K562 treated with DMSO at 1 percent for 12 hours (cell line): Measurements from ENCODE around the gene TOP2A. TPM values are rescaled to one million over a fixed set of nuclear protein-coding genes. Genes with fewer than 3 reads are reported as not detected.

Experiments
- total RNA-seq: library from RNA; unstranded; fragments of 300-600 nt; gene quantifications from 2 replicates; pipeline ENCODE4 v1.2.3, GENCODE V29; 2022; ENCODE audit not compliant: insufficient read depth

The TOP2A gene
- total RNA-seq = 148 and 237 TPM in 2 replicates

GRCh38 chr17:40417609-40418427, at the start of gene TOP2A:
Gene TOP2A (minus strand): TSS chr17:40417896. CDS start chr17:40417791, 105 bp downstream.

GRCh38 chr17:40443196-40443987, 25.7 kb upstream of the TOP2A start, which contains the start of gene IGFBP4:
Gene IGFBP4 (plus strand): TSS chr17:40443450. CDS start chr17:40443736, 286 bp downstream.

GRCh38 chr17:40364121-40364861, 53.4 kb downstream of the TOP2A start, which contains the start of gene GJD3:
Gene GJD3 (minus strand): TSS chr17:40364737. CDS start chr17:40363815, 922 bp downstream.

Other genes starting within 250 kb of the TOP2A start
- 1.7 and 2.6 TPM in 2 replicates for gene RAPGEFL1, start 240.4 kb downstream of the TOP2A start, total RNA-seq
- gene WIPF2, start 198.6 kb downstream of the TOP2A start, total RNA-seq = 5.3 and 17.2 TPM in 2 replicates
- gene CDC6, start 130.0 kb downstream of the TOP2A start, total RNA-seq = 37.4 and 75.2 TPM in 2 replicates
- gene RARA, start 108.7 kb downstream of the TOP2A start, total RNA-seq = 9.3 and 24.9 TPM in 2 replicates
- 11.4 and 17.5 TPM in 2 replicates for gene GJD3, start 53.2 kb downstream of the TOP2A start, total RNA-seq
- gene IGFBP4, start 25.6 kb upstream of the TOP2A start, total RNA-seq = 70.1 and 78.7 TPM in 2 replicates
- gene TNS4, start 83.7 kb upstream of the TOP2A start, total RNA-seq = not detected in 2 replicates
- gene CCR7, start 147.6 kb upstream of the TOP2A start, total RNA-seq = 0.89 and 1.3 TPM in 2 replicates
- 40.3 and 83.8 TPM in 2 replicates for gene SMARCE1, start 229.9 kb upstream of the TOP2A start, total RNA-seq
- gene KRT222, start 247.3 kb upstream of the TOP2A start, total RNA-seq = not detected in 2 replicates